ENCODE results near the gene OR2W1.

OR2W1 gene

GRCh38 chr6:28996844-28997510 lies 48.0 kb downstream of the OR2W1 start:
- DNase-seq = no peak

GRCh38 chr6:28995093-28995650 lies 49.8 kb downstream of the OR2W1 start:
- DNase-seq = no peak
